GM21515 (cell line): Measurements from ENCODE around the gene KIAA1191.
"Not testable (repeated sequence)": the region's sequence is repeated elsewhere in the genome, so short reads cannot be mapped to it uniquely, and the experiment has no call there.

Experiments
- ATAC-seq: cut with Tn5 transposase; IDR thresholded peaks from one replicate; pipeline ENCODE4 v1.9.1; 2021; ENCODE audit not compliant: unreplicated experiment

KIAA1191 gene, protein sequence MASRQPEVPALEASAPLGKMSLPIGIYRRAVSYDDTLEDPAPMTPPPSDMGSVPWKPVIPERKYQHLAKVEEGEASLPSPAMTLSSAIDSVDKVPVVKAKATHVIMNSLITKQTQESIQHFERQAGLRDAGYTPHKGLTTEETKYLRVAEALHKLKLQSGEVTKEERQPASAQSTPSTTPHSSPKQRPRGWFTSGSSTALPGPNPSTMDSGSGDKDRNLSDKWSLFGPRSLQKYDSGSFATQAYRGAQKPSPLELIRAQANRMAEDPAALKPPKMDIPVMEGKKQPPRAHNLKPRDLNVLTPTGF

DNA sequence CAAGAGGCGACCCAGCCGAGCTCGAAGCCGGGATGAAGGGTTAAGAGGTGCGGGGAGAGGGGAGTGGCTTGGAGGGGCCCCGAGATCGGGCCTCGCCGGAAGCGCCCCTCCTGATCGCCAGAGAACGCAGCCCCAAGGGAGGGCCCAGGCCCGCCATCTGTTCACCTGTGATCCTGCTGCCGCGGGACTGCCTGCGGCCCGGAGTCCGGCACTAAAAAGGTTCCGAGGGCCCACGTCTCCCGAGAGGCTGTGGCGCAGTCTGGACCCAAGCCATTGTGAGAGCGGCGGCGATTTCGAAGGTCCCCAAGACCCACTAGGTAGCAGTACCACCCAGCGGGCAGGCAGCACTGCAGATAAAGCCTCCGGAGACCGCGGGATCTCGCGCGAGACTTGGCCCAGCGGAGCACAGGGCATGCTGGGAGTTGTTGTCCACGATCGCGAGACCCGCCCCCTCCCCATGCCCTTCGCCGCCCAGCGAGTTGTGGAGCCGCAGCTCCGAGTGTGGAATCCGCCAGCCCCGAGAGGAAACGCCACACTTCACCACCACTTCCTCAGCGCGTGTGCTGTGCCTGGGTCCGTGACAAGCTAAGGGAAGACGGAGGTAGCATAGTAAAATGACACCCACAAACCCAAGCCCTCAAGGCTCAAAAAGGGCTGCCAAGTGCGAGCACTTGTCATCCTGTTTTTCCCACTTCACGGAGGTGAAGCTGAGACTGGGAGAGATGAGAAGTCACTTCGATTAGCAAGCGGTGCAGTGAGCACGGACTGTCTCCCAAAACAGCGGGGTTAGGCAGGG is at the start of gene KIAA1191:
KIAA1191 (minus strand) TSS at position 328 of the 796 bp plus-strand sequence. CDS start 2,256 bp downstream, outside the sequence.
- peak; percentile 83 for ATAC-seq

DNA sequence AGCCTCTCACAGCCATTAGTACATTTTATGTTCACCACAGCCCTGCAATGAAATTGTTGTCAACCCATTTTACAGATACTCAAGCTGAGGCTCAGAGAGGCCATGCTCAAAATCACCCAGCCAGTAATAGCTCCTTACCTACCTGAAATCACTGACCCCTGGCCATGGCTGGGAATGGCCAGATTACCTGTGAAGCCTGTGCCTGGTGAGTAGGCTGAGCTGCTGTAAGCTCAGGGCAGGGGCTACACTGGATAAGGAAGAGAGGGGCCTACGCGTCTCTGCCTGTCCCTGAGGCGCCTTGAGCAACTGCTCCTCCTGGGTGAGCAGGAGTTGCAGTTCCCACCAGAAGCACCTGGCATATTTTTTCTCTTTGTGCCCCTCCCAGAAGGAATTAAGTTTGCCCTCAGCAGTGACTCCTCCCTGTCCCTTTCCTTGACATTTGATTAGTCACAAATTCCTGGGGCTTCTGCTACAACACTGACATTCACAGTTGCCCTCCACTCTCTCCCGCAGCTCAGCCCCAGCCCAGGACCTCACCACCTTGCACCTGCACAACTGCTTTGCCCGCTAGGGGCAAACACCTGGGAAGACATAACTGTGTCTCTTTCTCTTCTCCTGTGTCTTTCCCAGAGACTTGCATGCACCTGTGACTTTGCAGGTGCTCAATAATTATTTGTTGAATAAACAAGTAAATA is 49.1 kb upstream of the KIAA1191 start:
- no peak for ATAC-seq

DNA sequence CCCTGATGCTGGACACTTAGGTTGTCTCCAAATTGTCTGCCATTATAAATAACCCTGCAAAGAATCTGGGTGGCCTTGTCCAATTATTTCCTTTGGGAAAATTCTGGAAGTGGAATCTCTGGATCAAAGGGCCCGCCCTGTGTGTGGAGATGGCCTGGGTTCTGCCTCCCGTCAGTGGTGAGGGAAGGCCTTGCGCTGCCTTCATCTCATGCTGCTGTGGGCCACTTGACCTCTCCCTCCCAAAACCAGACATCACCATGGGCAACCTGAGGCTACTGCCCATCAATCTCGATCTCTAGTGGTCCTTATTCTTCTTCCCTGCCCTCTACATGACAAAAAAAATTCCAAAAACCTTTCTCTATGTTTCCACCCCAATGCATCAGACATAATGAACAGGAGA is 48.2 kb upstream of the KIAA1191 start:
- ATAC-seq: no peak

DNA sequence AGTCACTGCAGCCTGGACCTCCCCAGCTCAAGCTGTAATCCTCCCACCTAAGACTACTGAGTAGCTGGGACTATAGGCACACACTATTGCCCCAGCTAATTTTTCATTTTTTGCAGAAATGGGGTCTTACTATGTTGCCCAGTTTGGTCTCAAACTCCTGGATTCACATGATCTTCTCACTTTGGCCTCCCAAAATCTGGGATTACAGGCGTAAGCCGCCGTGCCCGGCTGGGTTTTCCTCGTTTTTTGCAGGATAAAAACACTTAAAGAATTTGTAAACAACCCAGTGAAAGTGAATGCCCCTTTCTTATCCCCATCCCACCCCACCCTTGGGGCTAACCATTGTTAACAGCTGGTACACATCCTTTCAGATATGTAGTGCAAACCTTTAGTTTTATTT is 47.0 kb upstream of the KIAA1191 start:
- ATAC-seq: no peak

DNA sequence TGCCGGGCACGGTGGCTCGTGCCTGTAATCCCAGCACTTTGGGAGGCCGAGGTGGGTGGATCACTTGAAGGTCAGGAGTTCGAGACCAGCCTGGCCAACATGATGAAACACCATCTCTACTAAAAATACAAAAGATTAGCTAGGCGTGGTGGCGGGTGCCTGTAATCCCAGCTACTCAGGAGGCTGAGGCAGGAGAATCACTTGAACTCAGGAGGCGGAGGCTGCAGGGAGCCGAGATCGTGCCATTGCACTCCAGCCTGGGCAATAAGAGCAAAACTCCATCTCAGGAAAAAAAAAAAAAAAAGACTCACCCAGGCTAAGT is 46.6 kb upstream of the KIAA1191 start:
- ATAC-seq: not testable (repeated sequence)

DNA sequence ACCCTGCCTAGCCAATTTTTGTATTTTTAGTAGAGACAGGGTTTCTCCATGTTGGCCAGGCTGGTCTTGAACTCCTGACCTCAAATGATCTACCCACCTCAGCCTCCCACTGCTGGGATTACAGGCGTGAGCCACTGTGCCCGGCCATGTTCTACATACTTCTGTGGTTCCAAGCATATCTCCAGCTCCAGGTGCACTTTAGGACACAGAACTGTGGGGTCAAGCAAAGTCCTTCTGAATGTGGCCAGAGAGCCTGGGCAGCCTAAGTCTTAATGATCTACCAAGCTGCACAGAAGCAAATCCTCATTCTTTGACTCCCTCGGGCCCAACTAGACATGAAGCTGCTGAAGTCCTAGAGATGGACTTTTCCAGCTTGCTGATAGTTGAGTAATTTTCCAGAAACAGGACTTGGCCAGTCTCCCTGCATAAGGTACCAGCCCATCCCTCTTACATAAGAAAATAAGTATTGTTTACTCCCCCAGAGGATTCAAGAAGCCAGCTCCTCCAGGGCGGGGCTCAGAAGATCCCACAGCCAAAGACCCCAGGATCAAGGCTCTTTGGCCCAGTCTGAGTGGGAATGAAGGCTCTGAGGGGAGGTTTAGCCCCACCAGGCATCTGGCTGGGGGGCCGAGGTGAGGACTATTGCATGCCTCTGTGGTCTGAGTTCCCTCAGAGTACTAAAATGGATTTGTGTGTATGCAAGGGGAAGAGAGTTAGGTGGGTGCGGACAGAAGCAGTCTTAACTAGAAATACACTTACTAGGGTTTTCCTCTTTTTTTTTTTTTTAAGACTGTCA is 46.1 kb upstream of the KIAA1191 start:
- no peak for ATAC-seq

DNA sequence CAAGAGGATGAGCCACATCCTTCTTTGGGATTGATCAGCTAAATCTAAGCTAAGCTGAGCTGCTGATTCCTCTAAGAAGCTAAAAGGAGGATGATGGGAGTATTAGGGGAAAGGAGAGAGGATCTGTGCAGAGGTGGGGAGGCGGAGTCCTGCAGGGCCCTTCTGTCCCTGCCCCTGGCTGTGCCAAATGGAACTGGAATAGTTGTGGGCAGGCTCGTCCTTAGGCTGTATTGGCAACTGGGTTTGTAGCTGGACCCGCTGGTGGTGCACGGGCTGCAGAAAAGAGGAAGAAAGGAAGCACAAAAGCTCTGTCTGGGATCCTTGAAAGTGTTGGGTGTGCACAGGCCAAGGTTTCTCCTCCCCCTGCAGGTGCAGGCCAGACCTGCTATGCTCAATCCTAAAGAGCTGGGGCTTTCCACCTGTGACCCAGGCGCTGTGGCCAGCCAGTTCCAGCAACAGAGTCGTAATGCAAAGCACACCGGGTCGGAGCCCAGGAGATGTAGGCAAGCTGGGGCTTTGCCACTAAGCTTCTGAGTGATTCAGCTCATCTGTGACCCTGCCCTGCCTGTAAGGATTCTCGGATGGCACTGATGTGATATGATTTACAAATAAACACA is 45.0 kb upstream of the KIAA1191 start:
- ATAC-seq: no peak

DNA sequence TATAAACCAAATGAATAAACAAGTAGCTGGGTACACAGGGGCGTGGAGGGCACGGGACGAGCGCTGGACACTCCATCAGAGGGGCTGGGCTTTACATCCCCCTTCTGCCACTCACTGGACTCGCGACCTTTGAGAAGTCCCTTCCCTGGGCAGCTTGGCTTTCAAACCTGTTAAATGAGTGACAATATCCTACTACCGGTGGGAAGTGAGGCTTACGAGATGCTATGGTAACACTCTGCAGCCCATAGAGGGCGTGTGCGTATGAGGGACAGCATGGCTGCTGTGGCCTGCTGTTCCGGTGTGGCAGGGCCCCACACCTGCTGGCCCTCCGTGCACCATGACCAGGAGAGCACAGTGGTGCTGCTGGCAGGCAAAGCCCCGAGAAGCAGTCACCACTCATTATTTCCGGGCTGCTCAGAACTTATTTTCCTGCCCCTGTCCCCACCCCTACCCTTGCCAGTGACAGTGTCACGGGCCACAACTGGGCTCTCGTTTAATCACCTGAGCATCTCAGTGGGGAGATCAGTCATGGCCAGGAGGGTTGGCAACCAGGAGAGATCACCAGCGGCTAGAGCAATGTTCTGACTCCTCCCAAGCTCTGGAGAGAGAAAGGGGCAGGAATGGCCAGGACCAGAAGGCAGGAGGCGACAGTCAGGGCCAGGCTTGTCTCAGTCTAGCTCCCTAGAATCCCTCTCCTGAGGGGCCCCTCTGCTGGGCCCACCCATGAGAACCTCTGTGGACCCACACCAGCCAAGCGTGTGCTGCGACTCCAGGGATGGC is 44.3 kb upstream of the KIAA1191 start:
- no peak for ATAC-seq

DNA sequence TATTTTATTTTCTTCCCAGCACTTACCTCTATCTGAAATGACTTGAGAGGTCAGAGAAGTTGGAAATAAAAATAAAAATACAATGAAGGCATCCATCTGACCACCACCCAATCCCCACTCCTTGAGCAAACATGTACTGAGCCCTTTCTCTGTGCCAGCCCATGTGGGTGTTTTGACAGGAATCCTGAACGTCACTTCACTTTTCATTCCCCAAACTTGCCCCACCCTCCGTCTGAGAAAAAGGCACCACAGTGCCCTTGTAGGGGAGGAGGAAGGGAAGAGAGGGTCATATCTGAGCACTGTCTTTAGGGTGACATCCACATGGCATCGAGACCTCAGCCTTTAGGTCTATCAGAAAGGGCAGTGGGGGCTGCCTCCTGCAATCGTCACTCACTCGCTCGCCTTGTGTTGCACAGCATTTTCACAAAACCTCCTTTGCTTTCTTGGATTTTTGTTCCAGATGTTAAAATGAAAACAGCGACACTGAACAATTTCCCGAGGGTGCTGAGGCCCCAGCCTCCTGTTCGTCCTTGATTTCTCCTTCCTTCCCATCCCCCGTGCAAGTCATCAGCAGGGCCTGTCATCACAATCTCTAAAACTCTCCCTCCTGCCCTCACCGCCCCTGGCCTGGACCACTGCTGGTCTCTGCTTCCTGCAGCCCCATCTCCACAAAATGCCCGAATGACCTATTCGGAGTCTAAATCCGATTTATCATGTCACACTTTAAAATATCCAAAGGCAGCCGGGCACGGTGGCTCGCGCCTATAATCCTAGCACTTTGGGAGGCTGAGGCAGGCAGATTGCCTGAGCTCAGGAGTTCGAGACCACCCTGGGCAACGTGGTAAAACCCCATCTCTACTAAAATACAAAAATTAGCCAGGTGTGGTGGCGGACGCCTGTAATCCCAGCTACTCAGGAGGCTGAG is 40.0 kb upstream of the KIAA1191 start:
- ATAC-seq: no peak

DNA sequence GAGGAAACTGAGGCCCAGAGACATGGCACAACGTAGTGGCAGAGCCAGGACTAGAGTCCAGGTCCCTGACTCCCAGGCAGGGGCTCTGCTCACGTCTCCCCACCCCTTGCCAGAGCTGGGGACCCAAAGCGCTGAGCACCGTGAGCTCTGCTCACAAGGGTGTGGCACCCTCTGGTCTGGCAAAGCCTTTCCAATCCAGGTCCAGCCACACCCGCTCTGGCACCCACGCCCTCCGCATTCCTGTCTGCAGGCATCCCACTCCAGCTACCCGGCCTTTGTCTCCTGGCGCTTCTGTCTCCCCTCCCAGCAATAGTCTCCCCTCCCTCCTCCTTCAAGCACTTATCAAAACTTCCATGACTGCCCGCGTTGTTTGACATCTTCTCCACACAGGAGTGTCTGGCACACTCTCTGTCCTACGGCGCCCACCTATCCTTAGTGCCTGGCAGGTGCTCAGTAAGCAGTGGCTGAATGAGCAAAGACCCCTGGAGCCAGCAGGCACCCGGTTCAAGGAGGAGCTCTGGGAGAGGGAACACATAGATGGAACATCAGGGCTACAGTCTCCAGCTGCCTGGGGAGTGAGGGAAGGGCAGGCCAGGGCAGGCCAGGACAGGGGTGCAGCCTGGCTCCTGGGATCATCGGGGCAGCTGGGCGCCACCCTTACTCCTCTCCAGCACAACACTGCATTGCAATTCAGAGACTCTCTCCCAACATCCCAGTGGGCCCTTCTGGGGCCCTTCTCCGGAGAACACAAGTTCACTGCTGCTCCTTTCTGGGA is 39.0 kb upstream of the KIAA1191 start:
- ATAC-seq: no peak

DNA sequence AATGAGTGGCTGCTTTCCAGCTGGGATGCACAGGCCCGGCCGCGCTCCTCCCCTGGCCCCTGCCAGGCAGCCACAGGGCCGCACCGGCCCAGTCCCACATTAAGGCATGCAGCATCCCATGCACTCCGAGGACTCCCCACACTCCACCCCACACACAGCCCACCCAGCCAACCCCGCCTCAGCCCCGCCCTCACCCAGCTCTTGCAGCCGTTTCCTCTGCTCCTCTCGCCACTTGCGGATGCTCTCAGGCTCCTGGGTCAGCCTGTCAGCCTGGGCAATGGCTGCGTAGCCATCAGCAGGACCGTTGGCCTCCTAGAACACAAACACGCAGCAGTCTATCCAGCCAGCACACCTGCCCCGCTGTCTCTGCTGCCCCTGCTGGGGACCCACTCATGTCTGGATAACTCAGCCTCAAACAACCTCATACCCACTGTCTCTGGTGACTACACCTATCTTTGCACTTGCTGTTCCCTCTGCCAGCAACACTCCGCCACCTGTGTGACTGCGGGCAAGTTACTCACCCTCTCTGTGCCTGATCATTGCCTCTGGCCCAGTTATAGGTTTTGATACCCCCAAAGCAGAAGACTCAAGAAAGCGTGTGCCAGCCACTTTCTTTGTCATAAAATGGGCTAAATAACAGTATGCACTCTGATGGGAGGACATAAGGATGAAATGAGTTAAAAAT is 36.3 kb upstream of the KIAA1191 start:
- ATAC-seq: no peak

DNA sequence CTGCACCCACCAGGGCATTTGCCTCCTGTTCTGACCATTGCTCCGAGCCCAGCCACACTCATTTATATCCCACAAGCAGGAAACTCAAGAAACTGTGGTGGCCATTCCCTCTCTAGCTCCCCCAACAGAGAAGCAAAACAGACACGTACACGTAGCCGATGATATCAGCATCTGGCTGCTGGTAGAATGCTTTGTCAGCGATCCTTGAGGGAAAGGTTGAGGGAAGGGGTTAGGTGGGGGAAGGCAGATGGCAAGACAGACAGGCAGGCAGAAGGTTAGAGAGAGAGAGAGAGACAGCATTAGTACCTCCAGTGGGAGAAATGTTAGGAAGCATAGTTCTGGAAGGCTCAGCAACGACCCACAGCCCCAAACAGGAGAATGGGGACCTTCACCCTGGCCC is 34.8 kb upstream of the KIAA1191 start:
- ATAC-seq: no peak

DNA sequence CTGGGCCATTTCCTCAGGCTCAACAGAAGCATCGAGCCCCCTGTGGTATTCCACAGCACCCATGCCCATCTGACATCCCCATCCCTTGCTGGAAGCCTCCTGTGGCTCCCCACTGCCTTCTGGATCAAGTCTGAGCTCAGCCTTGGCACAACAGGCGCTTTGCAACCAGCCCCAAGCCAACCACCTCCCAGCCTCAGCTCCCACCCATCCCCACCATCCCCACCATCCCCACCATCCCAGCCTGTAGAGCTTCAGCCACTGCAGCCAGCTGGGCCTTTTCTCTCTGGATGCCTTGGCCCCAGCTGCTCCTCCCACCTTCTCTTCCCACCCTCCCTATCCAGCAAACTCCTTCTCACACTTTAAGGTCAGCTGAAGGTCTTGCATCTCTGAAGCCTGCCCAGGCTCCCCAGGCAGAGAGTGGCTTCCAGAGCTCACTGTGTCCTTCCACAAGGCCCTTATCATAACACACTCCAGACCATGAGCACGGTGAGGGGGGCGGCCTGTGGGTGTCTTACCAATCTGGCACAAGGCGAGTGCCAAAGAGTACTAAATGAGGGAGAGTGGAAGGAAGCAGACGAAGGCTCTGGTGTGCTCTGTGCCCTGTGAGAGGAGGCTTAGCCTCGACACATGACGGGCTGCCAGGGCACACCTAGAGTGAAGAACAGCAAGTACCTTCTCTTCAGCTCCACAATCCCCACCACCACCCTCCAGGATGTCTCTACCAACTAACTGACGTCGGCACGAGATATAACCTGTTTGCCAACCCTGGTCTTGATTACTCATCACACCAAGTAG is 33.5 kb upstream of the KIAA1191 start:
- ATAC-seq: no peak

DNA sequence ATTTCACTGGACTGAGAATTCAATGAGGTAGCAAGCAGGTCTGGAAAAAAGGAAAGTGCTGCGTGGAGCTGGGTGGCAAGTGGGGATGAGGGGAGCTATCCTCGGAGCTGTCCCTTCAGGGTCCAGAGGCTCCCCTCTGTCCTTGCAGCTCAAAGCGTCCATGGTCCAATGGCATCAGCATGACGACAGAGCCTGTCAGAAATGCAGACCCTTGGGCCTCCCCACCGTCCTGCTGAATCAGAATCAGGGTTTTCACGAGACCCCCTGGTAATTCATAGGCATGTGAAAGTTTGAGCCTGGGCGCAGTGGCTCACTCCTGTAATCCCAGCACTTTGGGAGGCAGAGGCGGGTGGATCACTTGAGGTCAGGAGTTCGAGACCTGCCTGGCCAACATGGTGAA is 32.5 kb upstream of the KIAA1191 start:
- no peak for ATAC-seq

DNA sequence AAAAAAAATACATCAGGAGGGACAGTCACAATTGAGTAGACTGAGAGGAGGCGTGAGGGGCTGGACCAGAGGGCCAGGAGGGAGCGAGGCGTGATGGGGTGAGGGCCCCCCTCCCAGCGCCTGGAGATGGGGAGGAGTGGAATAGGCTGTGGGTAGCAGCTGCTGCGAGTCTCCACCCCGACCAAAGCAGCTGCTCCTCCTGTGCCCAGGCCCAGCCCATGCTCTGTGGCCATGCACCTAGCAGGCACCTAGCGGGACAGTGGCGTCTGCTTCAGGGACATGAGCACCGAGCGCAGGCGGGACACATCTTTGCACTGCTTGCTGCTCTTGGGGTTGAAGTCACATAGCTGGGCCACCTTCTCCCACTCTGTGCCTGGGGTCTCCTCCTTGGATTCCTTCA is 31.0 kb upstream of the KIAA1191 start:
- no peak for ATAC-seq

DNA sequence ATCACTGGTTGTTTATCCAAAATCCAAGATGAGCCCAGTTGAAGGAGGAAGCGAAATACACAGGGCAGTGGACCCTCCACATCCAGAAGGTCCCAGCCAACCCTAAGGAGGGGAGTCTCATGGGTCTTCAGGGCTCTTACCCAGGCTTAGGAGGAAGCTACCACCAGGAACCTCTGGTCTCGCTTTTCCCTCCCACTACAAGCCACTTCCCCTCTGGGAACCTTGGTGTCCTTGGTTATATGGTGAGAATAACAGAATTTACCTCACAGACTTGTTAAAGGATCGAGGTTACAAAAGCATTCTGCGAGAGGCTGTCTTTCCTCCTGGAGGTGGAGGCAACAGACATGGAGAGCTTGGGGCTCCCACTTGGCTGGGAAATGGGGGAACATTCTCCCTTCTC is 30.4 kb upstream of the KIAA1191 start:
- no peak for ATAC-seq

DNA sequence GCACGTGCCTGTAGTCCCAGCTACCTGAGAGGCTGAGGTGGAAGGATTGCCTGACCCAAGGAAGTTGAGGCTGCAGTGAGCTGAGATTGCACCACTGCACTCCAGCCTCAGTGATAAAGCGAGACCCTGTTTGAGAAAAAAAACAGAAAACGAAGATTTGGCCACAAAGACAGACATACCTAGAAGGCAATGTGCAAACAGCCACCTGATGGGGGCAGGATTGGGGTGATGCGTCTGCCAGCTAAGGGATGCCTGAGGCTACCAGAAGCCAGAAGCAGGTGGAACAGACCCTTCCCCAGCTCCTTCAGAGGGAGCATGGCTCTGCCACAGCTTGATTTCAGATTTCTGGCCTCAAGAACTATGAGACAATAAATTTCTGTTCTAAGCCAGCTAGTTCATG is 29.9 kb upstream of the KIAA1191 start:
- ATAC-seq: no peak
